Thoracic aorta (tissue), 2 donors: ENCODE measurements around the gene CAMK2B. TPM values are rescaled to one million over a fixed set of nuclear protein-coding genes. Genes with fewer than 3 reads are reported as not detected.

Source experiments
- ATAC-seq: fragments of 150-250 bp; one replicate; pipeline ENCODE4 v1.8.0; 2017; ENCODE audit warnings: low read depth; ENCODE audit not compliant: insufficient number of reproducible peaks, low FRiP score
- DNase-seq: peaks from one replicate; pipeline ENCODE4 v3.0.0-alpha.2; 2020; ENCODE audit warnings: low spot score
- H3K27ac ChIP-seq, 2 donors: fragments of 200-600 bp; sonication (generic); 1 replicate in 1 of 2; 2 replicates in 1 of 2; pipeline ENCODE4 v1.5.1; 2016; ENCODE audit warnings: mild to moderate bottlenecking in 2 of 2, moderate library complexity in 2 of 2
- H3K27me3 ChIP-seq: fragments of 200-600 bp; sonication (generic); replicated peaks from 2 replicates; pipeline ENCODE4 v1.6.0; 2016; ENCODE audit warnings: mild to moderate bottlenecking; ENCODE audit not compliant: insufficient read depth
- H3K36me3 ChIP-seq: fragments of 200-600 bp; sonication (generic); one replicate; pipeline ENCODE4 v1.5.1; 2016
- H3K4me1 ChIP-seq, 2 donors: fragments of 200-600 bp; sonication (generic); 1 replicate in 1 of 2; 2 replicates in 1 of 2; pipeline versions ENCODE4 v1.5.1 to v1.6.0; 2016; ENCODE audit warnings: low read depth in 2 of 2, mild to moderate bottlenecking in 1 of 2; ENCODE audit not compliant: control insufficient read depth in 1 of 2
- H3K4me3 ChIP-seq: fragments of 200-600 bp; sonication (generic); 2 replicates; pipeline ENCODE4 v1.5.1; 2016; ENCODE audit warnings: mild to moderate bottlenecking
- H3K9me3 ChIP-seq: fragments of 200-600 bp; sonication (generic); 2 replicates; pipeline ENCODE4 v1.5.1; 2016
- CTCF ChIP-seq: fragments of 200-600 bp; sonication (generic); IDR thresholded peaks from one replicate; pipeline ENCODE4 v1.5.1; 2019; ENCODE audit warnings: antibody characterized with exemption
- total RNA-seq, 2 donors: library from RNA; depleted of rRNA; stranded (reverse); fragments of >200 nt; gene quantifications; one replicate each; pipeline versions ENCODE4 v1.1.0 to v1.2.3, GENCODE V29; 2016

CAMK2B gene
- total RNA-seq, 2 donors from 2014 or later: 1.5 to 2.8 TPM

DNA sequence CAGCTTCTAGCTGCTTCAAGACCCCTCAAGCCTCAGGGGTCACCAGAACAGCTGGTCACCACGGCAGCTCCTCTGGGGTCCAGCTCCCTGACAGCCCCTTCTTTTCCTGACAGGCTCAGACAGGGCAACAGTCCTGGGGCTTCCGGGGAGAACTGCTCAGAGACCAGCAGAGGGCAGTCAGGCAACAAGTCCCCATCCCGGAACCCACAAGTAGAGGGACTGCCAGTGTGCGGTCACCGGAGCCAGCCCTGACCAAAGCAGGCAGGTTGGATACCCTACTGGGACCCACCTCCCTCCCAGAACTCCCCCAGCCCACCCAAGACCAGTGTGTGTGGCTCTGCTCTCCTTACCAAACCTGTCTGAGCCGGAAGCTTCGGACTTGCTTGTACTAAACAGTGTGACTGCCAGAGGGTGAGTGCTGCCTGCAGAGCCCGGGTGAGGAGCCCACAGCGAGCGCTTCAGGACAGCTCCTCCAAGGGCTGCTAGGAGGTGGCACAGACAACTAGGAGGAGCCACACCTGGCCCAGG is 84.3 kb downstream of the CAMK2B start:
- H3K36me3 ChIP-seq: no peaks in the 10 kb centered on the region
- peaks cover 0 to 5% of the 10 kb centered on the region in 2 donors for H3K4me1 ChIP-seq
- no peaks in the 10 kb centered on the region for H3K27me3 ChIP-seq
- H3K27ac ChIP-seq: no peak overlapping the region
- peak; percentile 79 for TF ChIP-seq CTCF
- H3K9me3 ChIP-seq: no peaks in the 10 kb centered on the region
- DNase-seq: no peak
- peak; percentile 34 for ATAC-seq
- peak overlapping the region; percentile 55 for H3K4me3 ChIP-seq

DNA sequence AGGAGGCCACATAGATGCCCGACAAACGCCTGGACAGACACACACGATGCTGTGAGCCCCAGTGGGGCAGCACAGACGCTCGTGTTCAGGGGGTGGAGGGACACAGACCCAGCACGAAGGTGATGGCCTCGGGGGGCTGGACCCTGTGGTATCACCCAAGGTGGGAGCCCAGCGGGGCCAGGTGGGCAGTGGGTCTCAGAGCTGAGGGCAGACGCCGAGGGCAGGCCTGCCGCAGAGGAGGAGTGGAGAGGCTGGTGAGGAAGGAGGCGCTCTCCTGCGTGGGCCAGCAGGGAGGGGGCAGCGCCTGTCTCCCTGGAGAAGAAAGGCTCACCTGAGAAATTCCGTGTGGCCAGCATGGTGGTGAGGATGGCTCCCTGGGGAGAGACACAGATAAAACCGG is 85.0 kb downstream of the CAMK2B start:
- ATAC-seq: no peak

DNA sequence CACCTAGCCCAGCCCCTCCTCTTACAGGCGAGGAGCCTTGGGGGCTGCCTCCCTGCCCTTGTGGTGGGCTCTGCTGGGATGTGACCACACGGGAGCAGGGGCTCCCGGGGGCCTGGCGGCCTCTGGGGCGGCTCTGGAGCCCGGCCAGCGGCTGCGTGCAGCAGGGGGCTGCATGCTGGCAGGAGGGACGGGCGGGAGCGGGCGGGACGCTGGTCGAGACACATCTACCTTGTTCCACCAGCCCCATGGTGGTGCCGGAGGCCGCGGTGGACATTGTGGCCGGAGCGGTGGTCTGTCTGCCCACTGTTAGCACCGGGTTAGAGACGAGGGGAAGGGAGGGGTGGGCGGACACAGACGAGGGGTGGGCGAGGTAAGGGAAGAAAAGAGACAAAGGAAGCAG is 86.0 kb downstream of the CAMK2B start:
- DNase-seq (no peak), ATAC-seq (no peak)
- no peak for TF ChIP-seq CTCF
- H3K4me3 ChIP-seq: no peak overlapping the region
- H3K36me3 ChIP-seq: no peaks in the 10 kb centered on the region
- H3K27ac ChIP-seq: no peak overlapping the region
- H3K27me3 ChIP-seq: no peaks in the 10 kb centered on the region
- H3K9me3 ChIP-seq: no peaks in the 10 kb centered on the region
- H3K4me1 ChIP-seq: peaks cover 0 to 5% of the 10 kb centered on the region in 2 donors

More for the DNA sequence above, 85.0 kb downstream of the CAMK2B start:
- no peaks in the 10 kb centered on the region for H3K27me3 ChIP-seq
- no peaks in the 10 kb centered on the region for H3K36me3 ChIP-seq
- peaks cover 0 to 5% of the 10 kb centered on the region in 2 donors for H3K4me1 ChIP-seq
- H3K27ac ChIP-seq: no peak overlapping the region
- H3K4me3 ChIP-seq: no peak overlapping the region
- no peak for TF ChIP-seq CTCF
- no peak for DNase-seq
- no peaks in the 10 kb centered on the region for H3K9me3 ChIP-seq

DNA sequence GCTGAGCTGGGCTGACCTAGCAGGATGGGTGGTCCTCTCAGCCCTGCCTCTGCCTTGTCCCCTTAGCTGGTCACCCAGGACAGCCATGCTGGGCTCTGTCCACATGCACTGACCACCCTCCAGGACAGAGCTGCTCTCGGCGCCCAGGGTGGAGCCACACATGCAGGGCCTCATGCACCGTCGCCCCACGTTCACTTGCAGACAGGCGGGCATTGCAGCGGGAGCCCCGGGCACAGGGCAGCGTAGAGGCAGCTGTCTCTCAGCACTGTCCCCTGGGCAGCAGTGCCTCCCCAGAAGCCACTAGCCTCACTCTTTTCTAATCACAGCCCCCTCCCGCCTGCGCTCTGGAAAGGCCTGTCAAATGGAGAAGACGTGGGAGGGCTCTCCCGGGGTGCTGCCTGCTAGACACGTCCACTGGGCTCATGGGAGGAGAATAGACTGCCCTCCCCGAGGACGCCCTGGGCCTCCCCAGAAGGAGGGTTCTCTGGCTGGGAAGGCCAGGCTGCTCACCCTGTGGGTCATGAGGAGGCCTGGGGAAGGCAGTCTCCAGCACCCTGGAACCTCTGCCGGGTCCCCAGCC is 87.2 kb downstream of the CAMK2B start:
- Histone ChIP-seq H3K27ac (no peak overlapping the region), H3K27me3 (no peaks in the 10 kb centered on the region), H3K36me3 (no peaks in the 10 kb centered on the region), H3K9me3 (no peaks in the 10 kb centered on the region), H3K4me1 (peaks cover 0 to 5% of the 10 kb centered on the region in 2 donors), H3K4me3 (no peak overlapping the region)
- DNase-seq: no peak
- no peak for ATAC-seq
- no peak for TF ChIP-seq CTCF

GRCh38 chr7:44237696-44238095 is 87.7 kb downstream of the CAMK2B start:
- no peaks in the 10 kb centered on the region for H3K27me3 ChIP-seq
- H3K9me3 ChIP-seq: no peaks in the 10 kb centered on the region
- H3K4me1 ChIP-seq: peaks cover 0 to 5% of the 10 kb centered on the region in 2 donors
- H3K36me3 ChIP-seq: no peaks in the 10 kb centered on the region
- no peak for DNase-seq
- ATAC-seq: no peak
- H3K27ac ChIP-seq: no peak overlapping the region
- no peak for TF ChIP-seq CTCF
- no peak overlapping the region for H3K4me3 ChIP-seq
